Ishikawa (cell line): ENCODE measurements around the gene HOXA4.

Experiments
- CEBPB ChIP-seq: IDR thresholded peaks from 2 replicates; pipeline ENCODE4 v1.6.1; 2012
- CREB1 ChIP-seq: IDR thresholded peaks from 2 replicates; pipeline ENCODE4 v1.6.1; 2012; ENCODE audit warnings: low read depth
- EGR1 ChIP-seq: IDR thresholded peaks from 2 replicates; pipeline ENCODE4 v1.6.1; 2012
- EP300 ChIP-seq: IDR thresholded peaks from 2 replicates; pipeline ENCODE4 v1.6.1; 2012; ENCODE audit warnings: borderline replicate concordance
- FOXM1 ChIP-seq: IDR thresholded peaks from 2 replicates; pipeline ENCODE4 v1.6.1; 2012; ENCODE audit warnings: low read depth, borderline replicate concordance
- RAD21 ChIP-seq: IDR thresholded peaks from 2 replicates; pipeline ENCODE4 v1.6.1; 2012; ENCODE audit warnings: low read depth
- TAF1 ChIP-seq: IDR thresholded peaks from 2 replicates; pipeline ENCODE4 v1.6.1; 2012; ENCODE audit warnings: low read depth, mild to moderate bottlenecking
- TCF12 ChIP-seq: IDR thresholded peaks from 2 replicates; pipeline ENCODE4 v1.6.1; 2012; ENCODE audit warnings: low read depth
- TEAD4 ChIP-seq: IDR thresholded peaks from 2 replicates; pipeline ENCODE4 v1.6.1; 2012
- YY1 ChIP-seq: IDR thresholded peaks from 2 replicates; pipeline ENCODE4 v1.6.1; 2012; ENCODE audit warnings: low read depth
- ZBTB7A ChIP-seq: IDR thresholded peaks from 2 replicates; pipeline ENCODE4 v1.6.1; 2012; ENCODE audit warnings: low read depth
- TF ChIP-seq, protein P1 (sequence below): IDR thresholded peaks from 2 replicates; pipeline ENCODE4 v1.6.1; 2012; ENCODE audit warnings: low read depth, mild to moderate bottlenecking
- TF ChIP-seq, protein P2 (sequence below): IDR thresholded peaks from 2 replicates; pipeline ENCODE4 v1.6.1; 2012

DNA sequence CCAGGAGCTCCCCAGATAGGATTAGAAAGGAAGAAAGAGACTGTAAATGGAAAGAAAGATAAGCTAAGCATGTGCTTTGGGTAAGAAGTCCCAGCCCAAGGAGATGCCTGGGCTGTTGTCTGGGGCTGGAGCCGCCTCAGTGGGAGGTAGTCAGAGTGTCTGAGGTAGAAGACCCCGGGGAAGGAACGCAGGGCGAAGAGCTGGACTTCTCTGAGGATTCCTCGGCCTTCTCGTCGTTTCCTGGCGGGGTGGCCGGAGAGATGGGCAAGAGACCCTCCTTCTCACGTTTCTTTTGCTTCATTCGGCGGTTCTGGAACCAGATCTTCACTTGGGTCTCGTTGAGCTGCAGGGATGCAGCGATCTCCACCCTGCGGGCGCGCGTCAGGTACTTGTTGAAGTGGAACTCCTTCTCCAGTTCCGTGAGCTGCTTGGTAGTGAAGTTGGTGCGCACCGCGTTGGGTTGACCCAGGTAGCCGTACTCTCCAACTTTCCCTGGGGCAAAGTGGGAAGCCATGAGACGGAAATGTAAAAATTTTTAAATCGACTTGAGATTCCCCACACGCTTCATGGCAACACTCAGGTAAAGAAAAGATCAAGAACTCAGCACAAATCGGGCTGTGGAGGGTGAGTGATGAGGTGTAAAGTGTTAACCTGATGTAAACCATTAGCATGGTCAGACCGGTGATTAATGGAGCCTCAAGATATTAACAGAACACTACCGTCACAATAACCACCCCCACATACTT, 36.1 kb downstream of the HOXA4 start:
- TF ChIP-seq TAF1: no peak
- TF ChIP-seq, protein P1, sequence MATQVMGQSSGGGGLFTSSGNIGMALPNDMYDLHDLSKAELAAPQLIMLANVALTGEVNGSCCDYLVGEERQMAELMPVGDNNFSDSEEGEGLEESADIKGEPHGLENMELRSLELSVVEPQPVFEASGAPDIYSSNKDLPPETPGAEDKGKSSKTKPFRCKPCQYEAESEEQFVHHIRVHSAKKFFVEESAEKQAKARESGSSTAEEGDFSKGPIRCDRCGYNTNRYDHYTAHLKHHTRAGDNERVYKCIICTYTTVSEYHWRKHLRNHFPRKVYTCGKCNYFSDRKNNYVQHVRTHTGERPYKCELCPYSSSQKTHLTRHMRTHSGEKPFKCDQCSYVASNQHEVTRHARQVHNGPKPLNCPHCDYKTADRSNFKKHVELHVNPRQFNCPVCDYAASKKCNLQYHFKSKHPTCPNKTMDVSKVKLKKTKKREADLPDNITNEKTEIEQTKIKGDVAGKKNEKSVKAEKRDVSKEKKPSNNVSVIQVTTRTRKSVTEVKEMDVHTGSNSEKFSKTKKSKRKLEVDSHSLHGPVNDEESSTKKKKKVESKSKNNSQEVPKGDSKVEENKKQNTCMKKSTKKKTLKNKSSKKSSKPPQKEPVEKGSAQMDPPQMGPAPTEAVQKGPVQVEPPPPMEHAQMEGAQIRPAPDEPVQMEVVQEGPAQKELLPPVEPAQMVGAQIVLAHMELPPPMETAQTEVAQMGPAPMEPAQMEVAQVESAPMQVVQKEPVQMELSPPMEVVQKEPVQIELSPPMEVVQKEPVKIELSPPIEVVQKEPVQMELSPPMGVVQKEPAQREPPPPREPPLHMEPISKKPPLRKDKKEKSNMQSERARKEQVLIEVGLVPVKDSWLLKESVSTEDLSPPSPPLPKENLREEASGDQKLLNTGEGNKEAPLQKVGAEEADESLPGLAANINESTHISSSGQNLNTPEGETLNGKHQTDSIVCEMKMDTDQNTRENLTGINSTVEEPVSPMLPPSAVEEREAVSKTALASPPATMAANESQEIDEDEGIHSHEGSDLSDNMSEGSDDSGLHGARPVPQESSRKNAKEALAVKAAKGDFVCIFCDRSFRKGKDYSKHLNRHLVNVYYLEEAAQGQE: no peak
- TF ChIP-seq EGR1: no peak
- TF ChIP-seq RAD21: no peak
- TF ChIP-seq CEBPB: no peak
- TF ChIP-seq FOXM1: no peak
- no peak for TF ChIP-seq ZBTB7A
- no peak for TF ChIP-seq EP300
- TF ChIP-seq, protein P2, sequence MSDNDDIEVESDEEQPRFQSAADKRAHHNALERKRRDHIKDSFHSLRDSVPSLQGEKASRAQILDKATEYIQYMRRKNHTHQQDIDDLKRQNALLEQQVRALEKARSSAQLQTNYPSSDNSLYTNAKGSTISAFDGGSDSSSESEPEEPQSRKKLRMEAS: no peak
- TF ChIP-seq CREB1: no peak
- no peak for TF ChIP-seq TCF12
- no peak for TF ChIP-seq TEAD4
- no peak for TF ChIP-seq YY1
